SK-N-SH (cell line): ENCODE measurements around the gene ABCE1. TPM values are rescaled to one million over a fixed set of nuclear protein-coding genes. Genes with fewer than 3 reads are reported as not detected.
A peak's percentile ranks its signal among the peaks of the same experiment; 100 is the strongest.

Experiments
- CTCF ChIA-PET: fragments of 300-600, 350-600 bp; formaldehyde crosslinking; extraction: SDS; loops from one replicate; lab custom pipeline; 2021; lab: Yijun Ruan, JAX
- POLR2A ChIA-PET: fragments of 350-600 bp; sonication (Branson Sonifier 250); formaldehyde crosslinking; extraction: SDS; loops from one replicate; lab custom pipeline; 2020; ENCODE audit warnings: antibody characterized with exemption, inconsistent platforms; lab: Yijun Ruan, JAX
- DNase-seq: peaks from one replicate; pipeline ENCODE4 v3.0.0; 2012
- H2AFZ ChIP-seq: fragments of 200-600 bp; sonication (generic); 2 replicates; pipeline ENCODE4 v1.8.1; 2016; ENCODE audit warnings: antibody characterized with exemption, mild to moderate bottlenecking, low read depth
- H3F3A ChIP-seq: fragments of 200-600 bp; sonication (generic); replicated peaks from 2 replicates; pipeline ENCODE3; 2016; ENCODE audit warnings: antibody characterized with exemption, mild to moderate bottlenecking; ENCODE audit not compliant: insufficient read depth
- H3K27ac ChIP-seq, 2 experiments: fragments of 200-500 bp in 1 of 2; fragments of 200-600 bp in 1 of 2; sonication (Bioruptor generic) in 1 of 2; sonication (generic), shearing (Covaris generic) in 1 of 2; 2 replicates each; pipeline versions ENCODE4 v1.5.1 to v1.6.1; 2014 to 2016; ENCODE audit warnings: low read depth in 2 of 2, inconsistent platforms in 1 of 2, low read length in 1 of 2, mild to moderate bottlenecking in 1 of 2, mixed read lengths in 1 of 2
- H3K27me3 ChIP-seq: fragments of 200-600 bp; sonication (generic), shearing (Covaris generic); 2 replicates; pipeline ENCODE4 v1.6.1; 2016; ENCODE audit warnings: mixed run types; ENCODE audit not compliant: insufficient read depth
- H3K36me3 ChIP-seq, 2 experiments: fragments of 200-500 bp in 1 of 2; fragments of 200-600 bp in 1 of 2; sonication (Bioruptor generic) in 1 of 2; sonication (generic) in 1 of 2; replicated peaks in 1 of 2; 2 replicates each; pipeline versions ENCODE3 to v1.5.1; 2014 to 2016; ENCODE audit warnings: low read length in 1 of 2, mild to moderate bottlenecking in 1 of 2; ENCODE audit not compliant: insufficient read depth in 2 of 2, control insufficient read depth in 1 of 2
- H3K4me1 ChIP-seq, 2 experiments: fragments of 200-500 bp in 1 of 2; fragments of 200-600 bp in 1 of 2; sonication (Bioruptor generic) in 1 of 2; sonication (generic), shearing (Covaris generic) in 1 of 2; 2 replicates each; pipeline versions ENCODE4 v1.5.1 to v1.6.1; 2014 to 2016; ENCODE audit warnings: low read depth in 1 of 2, low read length in 1 of 2, mixed run types in 1 of 2; ENCODE audit not compliant: insufficient read depth in 2 of 2, control insufficient read depth in 1 of 2
- H3K4me2 ChIP-seq: fragments of 200-600 bp; sonication (generic), shearing (Covaris generic); 2 replicates; pipeline ENCODE4 v1.6.1; 2017; ENCODE audit warnings: mixed run types
- H3K4me3 ChIP-seq, 2 experiments: fragments of 200-500 bp in 1 of 2; fragments of 200-600 bp in 1 of 2; sonication (Bioruptor generic) in 1 of 2; sonication (generic), shearing (Covaris generic) in 1 of 2; 2 replicates each; pipeline versions ENCODE4 v1.5.1 to v1.8.1; 2014 to 2016; ENCODE audit warnings: low read depth in 2 of 2, inconsistent platforms in 1 of 2, low read length in 1 of 2, mild to moderate bottlenecking in 1 of 2, mixed read lengths in 1 of 2, moderate library complexity in 1 of 2
- H3K79me2 ChIP-seq: fragments of 200-600 bp; sonication (generic); 2 replicates; pipeline ENCODE4 v1.8.1; 2017; ENCODE audit warnings: mild to moderate bottlenecking; ENCODE audit not compliant: insufficient read depth
- H3K9ac ChIP-seq: fragments of 200-600 bp; sonication (generic); 2 replicates; pipeline ENCODE4 v1.6.1; 2017; ENCODE audit warnings: mixed run types
- H3K9me2 ChIP-seq: fragments of 200-600 bp; sonication (generic); 2 replicates; pipeline ENCODE4 v1.6.1; 2017; ENCODE audit warnings: mixed run types
- H3K9me3 ChIP-seq: fragments of 200-600 bp; sonication (generic); 2 replicates; pipeline ENCODE4 v1.6.1; 2017; ENCODE audit warnings: mixed run types, mild to moderate bottlenecking, moderate library complexity
- H4K20me1 ChIP-seq: fragments of 200-600 bp; sonication (generic); 2 replicates; pipeline ENCODE4 v1.6.1; 2017; ENCODE audit warnings: mild to moderate bottlenecking, mixed run types; ENCODE audit not compliant: insufficient read depth
- CHD2 ChIP-seq: fragments of 150-350 bp; IDR thresholded peaks from 2 replicates; pipeline ENCODE4 v1.6.1; 2018; ENCODE audit warnings: low read length; ENCODE audit not compliant: partially characterized antibody
- CTCF ChIP-seq: fragments of 200-600 bp; sonication (generic); IDR thresholded peaks from 2 replicates; pipeline ENCODE4 v1.6.1; 2017; ENCODE audit warnings: antibody characterized with exemption, mild to moderate bottlenecking, moderate library complexity
- ELF1 ChIP-seq: IDR thresholded peaks from 2 replicates; pipeline ENCODE4 v1.4.0; 2012
- EP300 ChIP-seq, 2 experiments: IDR thresholded peaks; 2 replicates each; pipeline versions ENCODE4 v1.4.0 to v1.6.1; 2012; ENCODE audit warnings: borderline replicate concordance in 1 of 2, low read depth in 1 of 2, low read length in 1 of 2
- FOXM1 ChIP-seq: IDR thresholded peaks from 2 replicates; pipeline ENCODE4 v1.4.0; 2012; ENCODE audit warnings: low read depth, mild to moderate bottlenecking
- GABPA ChIP-seq: IDR thresholded peaks from 2 replicates; pipeline ENCODE4 v1.4.0; 2012; ENCODE audit warnings: low read depth, mild to moderate bottlenecking
- GATA2 ChIP-seq: sonication (generic); formaldehyde crosslinking; IDR thresholded peaks from 2 replicates; pipeline ENCODE4 v1.5.0; 2020; ENCODE audit warnings: mild to moderate bottlenecking, missing genetic modification reagents
- IRF3 ChIP-seq: fragments of 150-350 bp; IDR thresholded peaks from 2 replicates; pipeline ENCODE4 v1.6.1; 2016; ENCODE audit warnings: mild to moderate bottlenecking, low read depth, low read length
- JUND ChIP-seq: IDR thresholded peaks from 2 replicates; pipeline ENCODE4 v1.4.0; 2012
- MAX ChIP-seq: IDR thresholded peaks from 2 replicates; pipeline ENCODE4 v1.4.0; 2012; ENCODE audit warnings: low read depth
- MEF2A ChIP-seq: IDR thresholded peaks from 2 replicates; pipeline ENCODE4 v1.4.0; 2012; ENCODE audit warnings: low read depth, borderline replicate concordance
- MXI1 ChIP-seq: IDR thresholded peaks from 2 replicates; pipeline ENCODE4 v1.6.1; 2012; ENCODE audit warnings: mild to moderate bottlenecking, low read depth, low read length, improper control_type of control experiment
- NFIC ChIP-seq: IDR thresholded peaks from 2 replicates; pipeline ENCODE4 v1.4.0; 2012; ENCODE audit warnings: borderline replicate concordance
- NRF1 ChIP-seq: IDR thresholded peaks from 2 replicates; pipeline ENCODE4 v1.6.1; 2012; ENCODE audit warnings: low read depth, mild to moderate bottlenecking, low read length
- PBX3 ChIP-seq: IDR thresholded peaks from 2 replicates; pipeline ENCODE4; 2012
- POLR2AphosphoS5 ChIP-seq: IDR thresholded peaks from 2 replicates; pipeline ENCODE4 v1.6.1; 2012; ENCODE audit warnings: low read depth, low read length
- RAD21 ChIP-seq: IDR thresholded peaks from 2 replicates; pipeline ENCODE4 v1.6.1; 2012; ENCODE audit warnings: mild to moderate bottlenecking, low read length
- RCOR1 ChIP-seq: fragments of 150-350 bp; IDR thresholded peaks from 2 replicates; pipeline ENCODE4 v1.6.1; 2017; ENCODE audit warnings: antibody characterized with exemption, low read length
- RFX5 ChIP-seq: IDR thresholded peaks from 2 replicates; pipeline ENCODE4 v1.6.1; 2012; ENCODE audit warnings: mild to moderate bottlenecking, improper control_type of control experiment, low read length
- RXRA ChIP-seq: IDR thresholded peaks from 2 replicates; pipeline ENCODE4 v1.4.0; 2012; ENCODE audit warnings: low read depth, mild to moderate bottlenecking, borderline replicate concordance
- SIN3A ChIP-seq: IDR thresholded peaks from 2 replicates; pipeline ENCODE4 v1.6.1; 2012; ENCODE audit warnings: low read depth, mild to moderate bottlenecking, low read length, moderate library complexity, borderline replicate concordance
- SMC3 ChIP-seq: IDR thresholded peaks from 2 replicates; pipeline ENCODE4 v1.6.1; 2012; ENCODE audit warnings: low read depth, low read length, improper control_type of control experiment
- TAF1 ChIP-seq: IDR thresholded peaks from 2 replicates; pipeline ENCODE4 v1.6.1; 2012; ENCODE audit warnings: low read depth, mild to moderate bottlenecking, low read length, moderate library complexity, borderline replicate concordance
- TCF12 ChIP-seq: IDR thresholded peaks from 2 replicates; pipeline ENCODE4 v1.4.0; 2012
- TEAD4 ChIP-seq: IDR thresholded peaks from 2 replicates; pipeline ENCODE4 v1.4.0; 2012; ENCODE audit warnings: mild to moderate bottlenecking, borderline replicate concordance; ENCODE audit not compliant: insufficient read depth
- YY1 ChIP-seq: IDR thresholded peaks from 2 replicates; pipeline ENCODE4 v1.4.0; 2012; ENCODE audit warnings: low read depth, mild to moderate bottlenecking
- WGBS: methylation state at CpG from one replicate; pipeline ENCODE4 v1.1.6; 2017; ENCODE audit warnings: low lambda C conversion rate; 5-methylcytosine and 5-hydroxymethylcytosine counted together
- polyA plus RNA-seq, 3 experiments: library from polyadenylated mRNA; depleted of rRNA; stranded (reverse); fragments of >200 nt; gene quantifications; 2 replicates each; pipeline ENCODE4 v1.2.3, GENCODE V29; 2012
- TF ChIP-seq, protein P1 (sequence below): fragments of 150-350 bp; IDR thresholded peaks from 2 replicates; pipeline ENCODE4 v1.6.1; 2017; ENCODE audit warnings: antibody characterized with exemption, low read length, low read depth, borderline replicate concordance

The ABCE1 gene
- polyA plus RNA-seq (2012; rRNA removed) = 48.3 and 51.8 TPM in 2 replicates
- 58.9 and 60.9 TPM in 2 replicates for polyA plus RNA-seq (2012; cell fraction: cytosol; rRNA removed)
- polyA plus RNA-seq (2012; cell fraction: nucleus; rRNA removed) = 36.8 and 70.0 TPM in 2 replicates

GRCh38 chr4:145097821-145098674 is at the start of gene ABCE1, which contains the start of gene ANAPC10:
Gene ABCE1, plus strand, starts transcription at chr4:145098311. Its CDS starts 6,102 bp downstream, at chr4:145104413.
Gene ANAPC10, minus strand, starts transcription at chr4:145098196. Its CDS starts 2,097 bp downstream, at chr4:145096099.
- Histone ChIP-seq H3K27ac (peak within 1 kb of the TSS; percentile 94 to 97), H3K27me3 (no peaks in the 10 kb centered on the region), H3K4me2 (peak within 1 kb of the TSS; percentile 89), H4K20me1 (peaks cover 9% of the 10 kb centered on the region; the same call in 1 of the 2 replicates), H3K9ac (peak within 1 kb of the TSS; percentile 84), H3K9me2 (no peaks in the 10 kb centered on the region), H3F3A (peaks cover 12% of the 10 kb centered on the region), H3K9me3 (no peaks in the 10 kb centered on the region), H3K4me1 (peaks cover 0 to 12% of the 10 kb centered on the region in 2 experiments; a peak in 2 of 4 replicates), H3K79me2 (peaks cover 92% of the 10 kb centered on the region), H2AFZ (peak within 1 kb of the TSS; percentile 73), H3K4me3 (peak within 1 kb of the TSS; percentile 65 to 79), H3K36me3 (peaks cover 37 to 44% of the 10 kb centered on the region in 2 experiments)
- WGBS = 1% methylated on average over 46 of the region's 67 CpGs
- TF ChIP-seq SIN3A = peak; percentile 90
- TF ChIP-seq IRF3 = no peak
- 0 out of 4 replicates have a peak, but pooled peaks of 1 of the 2 experiments have one; percentile 13 for TF ChIP-seq EP300 (IDR thresholded peaks at IDR 0.05; ENCODE audit: borderline replicate concordance in 1 of 2, low read depth in 1 of 2, low read length in 1 of 2)
- no peak for TF ChIP-seq RXRA
- peak; percentile 94 for TF ChIP-seq YY1
- TF ChIP-seq NRF1 = peak; percentile 71
- TF ChIP-seq TAF1 = peak; percentile 75
- TF ChIP-seq GATA2 = no peak
- peak; percentile 35 for TF ChIP-seq GABPA
- TF ChIP-seq MEF2A = no peak
- peak; percentile 93 for TF ChIP-seq MAX
- TF ChIP-seq RAD21 = no peak
- peak; percentile 74; the same call in 1 of the 2 replicates for TF ChIP-seq NFIC
- peak; percentile 99 for TF ChIP-seq MXI1
- peak; percentile 80 for TF ChIP-seq CHD2
- TF ChIP-seq CTCF = peak; percentile 57
- no peak for TF ChIP-seq RFX5
- TF ChIP-seq, protein P1, sequence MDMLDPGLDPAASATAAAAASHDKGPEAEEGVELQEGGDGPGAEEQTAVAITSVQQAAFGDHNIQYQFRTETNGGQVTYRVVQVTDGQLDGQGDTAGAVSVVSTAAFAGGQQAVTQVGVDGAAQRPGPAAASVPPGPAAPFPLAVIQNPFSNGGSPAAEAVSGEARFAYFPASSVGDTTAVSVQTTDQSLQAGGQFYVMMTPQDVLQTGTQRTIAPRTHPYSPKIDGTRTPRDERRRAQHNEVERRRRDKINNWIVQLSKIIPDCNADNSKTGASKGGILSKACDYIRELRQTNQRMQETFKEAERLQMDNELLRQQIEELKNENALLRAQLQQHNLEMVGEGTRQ = no peak
- no peak for TF ChIP-seq RCOR1
- TF ChIP-seq POLR2AphosphoS5 = peak; percentile 91
- TF ChIP-seq TCF12 = peak; percentile 43; the same call in 1 of the 2 replicates
- TF ChIP-seq FOXM1 = no peak
- no peak for TF ChIP-seq TEAD4
- no peak for TF ChIP-seq JUND
- TF ChIP-seq ELF1 = peak; percentile 75; the same call in 1 of the 2 replicates
- TF ChIP-seq PBX3 = no peak
- 0 out of 2 replicates have a peak, but pooled peaks have one; percentile 28 for TF ChIP-seq SMC3
- CTCF ChIA-PET = interaction anchor here (0.7 to 2.1 kb wide), 10 partner anchors 10 to 519 kb away, joined by 3 to 8 read pairs (median 4); no protein-coding TSS in a partner anchor
- POLR2A ChIA-PET = interaction anchor here (0.6 kb wide), 1 partner anchor 10 kb away, joined by 3 read pairs; no protein-coding TSS in a partner anchor
- peak; percentile 93 for DNase-seq
